Measurements from ENCODE around the gene NFX1.
"Not testable (repeated sequence)": the region's sequence is repeated elsewhere in the genome, so short reads cannot be mapped to it uniquely, and the experiment has no call there.

The NFX1 gene

DNA sequence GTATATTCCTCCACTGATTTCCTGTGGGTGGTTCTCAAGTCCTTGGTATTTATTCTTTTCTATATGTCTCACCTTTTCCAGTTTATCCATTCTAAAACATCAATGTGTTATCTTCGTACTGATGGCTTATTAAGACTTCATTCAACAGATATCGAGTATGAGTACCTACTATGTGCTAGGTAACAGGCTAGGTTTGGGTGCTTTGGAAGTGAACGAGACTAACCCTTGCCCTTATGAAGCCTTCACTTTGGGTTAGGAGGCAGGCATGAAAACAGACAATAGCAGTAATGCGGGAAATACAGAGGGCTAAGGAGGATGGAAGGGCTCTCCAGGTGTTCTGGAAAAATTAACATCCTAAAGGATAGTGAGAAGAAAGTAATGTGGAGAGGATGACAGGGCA lies 58.7 kb downstream of the NFX1 start:
- Histone ChIP-seq H3K4me3 (ENCODE audit: insufficient read depth, low read depth, low read length, poor library complexity, severe bottlenecking) (no peak overlapping the region), H3K36me3 (ENCODE audit: control insufficient read depth, insufficient read depth, low read length) (peaks cover 35% of the 10 kb centered on the region), H3K4me1 (ENCODE audit: control insufficient read depth, insufficient read depth, low read length, poor library complexity, severe bottlenecking) (no peaks in the 10 kb centered on the region), H3K27ac (ENCODE audit: insufficient read depth, low read length, poor library complexity, severe bottlenecking) (no peak overlapping the region), H3K9me3 (ENCODE audit: control insufficient read depth, low read length) (no peaks in the 10 kb centered on the region), H3K27me3 (replicated peaks; ENCODE audit: control insufficient read depth, insufficient read depth, low read length, poor library complexity, severe bottlenecking) (no peaks in the 10 kb centered on the region)
- DNase-seq = no peak

DNA sequence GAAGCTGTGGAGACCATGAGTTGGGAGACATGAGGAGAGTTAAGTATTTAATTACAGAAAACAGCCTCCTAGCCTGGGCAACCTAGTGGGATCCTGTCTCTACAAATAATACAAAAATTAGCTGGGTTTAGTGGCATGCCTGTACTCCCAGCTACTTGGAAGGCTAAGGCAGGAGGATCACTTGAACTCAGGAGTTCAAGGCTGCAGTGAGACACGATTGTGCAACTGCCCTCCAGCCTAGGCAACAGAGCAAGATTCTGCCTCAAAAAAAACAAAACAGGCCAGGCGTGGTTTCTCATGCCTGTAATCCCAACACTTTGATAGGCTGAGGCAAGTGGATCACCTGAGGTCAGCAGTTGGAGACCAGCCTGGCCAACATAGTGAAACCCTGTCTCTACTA lies 59.4 kb downstream of the NFX1 start:
- Histone ChIP-seq H3K27me3 (replicated peaks; ENCODE audit: control insufficient read depth, insufficient read depth, low read length, poor library complexity, severe bottlenecking) (no peaks in the 10 kb centered on the region), H3K9me3 (ENCODE audit: control insufficient read depth, low read length) (no peaks in the 10 kb centered on the region), H3K27ac (ENCODE audit: insufficient read depth, low read length, poor library complexity, severe bottlenecking) (no peak overlapping the region), H3K4me1 (ENCODE audit: control insufficient read depth, insufficient read depth, low read length, poor library complexity, severe bottlenecking) (no peaks in the 10 kb centered on the region), H3K36me3 (ENCODE audit: control insufficient read depth, insufficient read depth, low read length) (peaks cover 31% of the 10 kb centered on the region), H3K4me3 (ENCODE audit: insufficient read depth, low read depth, low read length, poor library complexity, severe bottlenecking) (no peak overlapping the region)
- no peak for DNase-seq

GRCh38 chr9:33350310-33350709 lies 60.0 kb downstream of the NFX1 start:
- Histone ChIP-seq H3K4me3 (ENCODE audit: insufficient read depth, low read depth, low read length, poor library complexity, severe bottlenecking) (no peak overlapping the region), H3K27ac (ENCODE audit: insufficient read depth, low read length, poor library complexity, severe bottlenecking) (no peak overlapping the region), H3K27me3 (replicated peaks; ENCODE audit: control insufficient read depth, insufficient read depth, low read length, poor library complexity, severe bottlenecking) (no peaks in the 10 kb centered on the region), H3K9me3 (ENCODE audit: control insufficient read depth, low read length) (no peaks in the 10 kb centered on the region), H3K36me3 (ENCODE audit: control insufficient read depth, insufficient read depth, low read length) (peaks cover 31% of the 10 kb centered on the region), H3K4me1 (ENCODE audit: control insufficient read depth, insufficient read depth, low read length, poor library complexity, severe bottlenecking) (no peaks in the 10 kb centered on the region)
- DNase-seq = no peak

DNA sequence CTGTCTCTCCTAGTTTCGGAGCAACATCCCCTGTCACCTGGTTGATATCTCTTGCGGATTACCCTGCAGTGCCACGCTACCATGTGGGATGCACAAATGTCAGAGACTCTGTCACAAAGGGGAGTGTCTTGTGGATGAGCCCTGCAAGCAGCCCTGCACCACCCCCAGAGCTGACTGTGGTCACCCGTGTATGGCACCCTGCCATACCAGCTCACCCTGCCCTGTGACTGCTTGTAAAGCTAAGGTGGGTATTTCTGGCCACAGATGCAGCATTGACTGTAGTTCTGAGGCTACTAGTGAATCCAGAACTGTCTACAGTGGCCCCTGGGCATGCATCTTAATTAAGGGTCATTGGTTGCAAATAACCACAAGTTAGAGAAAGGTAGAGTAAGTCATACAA lies 61.2 kb downstream of the NFX1 start:
- Histone ChIP-seq H3K9me3 (ENCODE audit: control insufficient read depth, low read length) (no peaks in the 10 kb centered on the region), H3K4me1 (ENCODE audit: control insufficient read depth, insufficient read depth, low read length, poor library complexity, severe bottlenecking) (no peaks in the 10 kb centered on the region), H3K4me3 (ENCODE audit: insufficient read depth, low read depth, low read length, poor library complexity, severe bottlenecking) (no peak overlapping the region), H3K27me3 (replicated peaks; ENCODE audit: control insufficient read depth, insufficient read depth, low read length, poor library complexity, severe bottlenecking) (no peaks in the 10 kb centered on the region), H3K27ac (ENCODE audit: insufficient read depth, low read length, poor library complexity, severe bottlenecking) (no peak overlapping the region), H3K36me3 (ENCODE audit: control insufficient read depth, insufficient read depth, low read length) (peaks cover 30% of the 10 kb centered on the region)
- DNase-seq = no peak

DNA sequence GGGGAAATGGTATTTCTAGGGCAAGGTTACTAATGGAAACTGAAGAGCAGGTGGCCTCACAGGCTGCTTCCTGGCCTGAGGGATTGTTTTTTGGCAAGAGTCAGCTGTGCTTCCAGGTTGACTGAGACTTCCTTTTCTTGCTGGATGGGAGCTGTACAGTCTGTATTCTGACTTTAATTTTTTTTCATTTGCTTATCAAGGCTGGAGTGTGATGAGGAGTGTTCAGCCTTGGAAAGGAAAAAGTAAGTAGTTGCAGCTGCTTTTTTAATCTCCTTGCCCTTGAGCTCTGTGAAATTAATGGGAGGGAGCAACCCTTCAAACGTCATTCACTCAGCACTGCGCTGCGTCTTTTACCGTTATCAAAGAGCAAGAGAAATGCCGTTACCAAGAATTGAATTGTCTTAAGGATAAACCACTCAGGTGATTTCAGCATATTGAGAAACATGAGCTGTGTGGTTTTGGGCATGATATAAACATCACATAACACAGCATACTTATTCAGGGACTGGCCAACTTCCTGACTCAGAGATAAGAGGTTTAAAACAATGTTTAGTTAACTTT lies 64.4 kb downstream of the NFX1 start:
- H3K27me3 ChIP-seq (replicated peaks; ENCODE audit: control insufficient read depth, insufficient read depth, low read length, poor library complexity, severe bottlenecking) = no peaks in the 10 kb centered on the region
- DNase-seq = no peak
- H3K4me1 ChIP-seq (ENCODE audit: control insufficient read depth, insufficient read depth, low read length, poor library complexity, severe bottlenecking) = no peaks in the 10 kb centered on the region
- H3K4me3 ChIP-seq (ENCODE audit: insufficient read depth, low read depth, low read length, poor library complexity, severe bottlenecking) = no peak overlapping the region
- H3K36me3 ChIP-seq (ENCODE audit: control insufficient read depth, insufficient read depth, low read length) = peaks cover 17% of the 10 kb centered on the region
- no peak overlapping the region for H3K27ac ChIP-seq (ENCODE audit: insufficient read depth, low read length, poor library complexity, severe bottlenecking)
- no peaks in the 10 kb centered on the region for H3K9me3 ChIP-seq (ENCODE audit: control insufficient read depth, low read length)

DNA sequence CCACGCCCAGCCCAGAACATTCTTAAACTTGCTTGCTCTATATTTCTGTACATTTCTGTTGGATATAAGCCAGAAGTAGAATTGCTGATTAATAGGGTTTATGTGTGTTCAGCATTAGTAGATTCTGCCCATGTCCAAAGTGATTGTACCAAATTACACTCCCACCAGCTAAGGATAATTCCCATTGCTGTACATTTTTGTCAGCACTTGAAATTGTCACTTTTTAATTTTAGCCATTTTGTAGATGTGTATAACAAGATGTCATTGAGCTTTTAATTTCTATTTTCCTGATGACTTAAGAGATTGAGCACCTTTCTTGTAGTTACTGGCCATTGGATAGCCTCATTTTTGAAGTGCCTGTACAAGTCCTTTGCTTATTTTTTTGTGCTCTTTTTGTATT lies 65.6 kb downstream of the NFX1 start:
- Histone ChIP-seq H3K4me3 (ENCODE audit: insufficient read depth, low read depth, low read length, poor library complexity, severe bottlenecking) (no peak overlapping the region), H3K36me3 (ENCODE audit: control insufficient read depth, insufficient read depth, low read length) (peaks cover 17% of the 10 kb centered on the region), H3K27ac (ENCODE audit: insufficient read depth, low read length, poor library complexity, severe bottlenecking) (no peak overlapping the region), H3K9me3 (ENCODE audit: control insufficient read depth, low read length) (no peaks in the 10 kb centered on the region), H3K27me3 (replicated peaks; ENCODE audit: control insufficient read depth, insufficient read depth, low read length, poor library complexity, severe bottlenecking) (no peaks in the 10 kb centered on the region), H3K4me1 (ENCODE audit: control insufficient read depth, insufficient read depth, low read length, poor library complexity, severe bottlenecking) (no peaks in the 10 kb centered on the region)
- DNase-seq = no peak

DNA sequence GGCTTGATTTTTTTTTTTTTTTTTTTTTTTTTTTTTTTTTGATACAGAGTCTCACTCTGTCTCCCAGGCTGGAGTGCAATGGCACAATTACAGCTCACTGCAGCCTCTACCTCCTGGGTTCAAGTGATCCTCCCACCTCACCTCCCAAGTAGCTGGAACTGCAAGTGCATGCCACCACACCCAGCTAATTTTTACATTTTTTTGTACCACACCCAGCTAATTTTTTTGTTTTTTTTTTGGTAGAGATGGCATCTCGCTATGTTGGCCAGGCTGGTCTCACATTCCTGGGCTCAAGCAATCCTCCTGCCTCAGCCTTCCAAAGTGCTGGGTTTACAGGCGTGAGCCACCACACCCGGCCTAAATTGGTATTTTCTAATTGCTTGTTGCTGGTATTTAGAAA lies 68.3 kb downstream of the NFX1 start:
- not testable (repeated sequence) for H3K27ac ChIP-seq (ENCODE audit: insufficient read depth, low read length, poor library complexity, severe bottlenecking); H3K27me3 ChIP-seq (replicated peaks; ENCODE audit: control insufficient read depth, insufficient read depth, low read length, poor library complexity, severe bottlenecking); DNase-seq; H3K4me3 ChIP-seq (ENCODE audit: insufficient read depth, low read depth, low read length, poor library complexity, severe bottlenecking); H3K9me3 ChIP-seq (ENCODE audit: control insufficient read depth, low read length); H3K4me1 ChIP-seq (ENCODE audit: control insufficient read depth, insufficient read depth, low read length, poor library complexity, severe bottlenecking)
- H3K36me3 ChIP-seq (ENCODE audit: control insufficient read depth, insufficient read depth, low read length) = peaks cover 10% of the 10 kb centered on the region

- H3K27ac ChIP-seq (ENCODE audit: insufficient read depth, low read length, poor library complexity, severe bottlenecking) = no peak overlapping the region
- H3K36me3 ChIP-seq (ENCODE audit: control insufficient read depth, insufficient read depth, low read length) = peaks cover 44% of the 10 kb centered on the region
- no peaks in the 10 kb centered on the region for H3K9me3 ChIP-seq (ENCODE audit: control insufficient read depth, low read length)
- no peak for DNase-seq
- H3K4me1 ChIP-seq (ENCODE audit: control insufficient read depth, insufficient read depth, low read length, poor library complexity, severe bottlenecking) = no peaks in the 10 kb centered on the region
- no peaks in the 10 kb centered on the region for H3K27me3 ChIP-seq (replicated peaks; ENCODE audit: control insufficient read depth, insufficient read depth, low read length, poor library complexity, severe bottlenecking)
- no peak overlapping the region for H3K4me3 ChIP-seq (ENCODE audit: insufficient read depth, low read depth, low read length, poor library complexity, severe bottlenecking)
Observed at GRCh38 chr9:33364127-33364526, 73.8 kb downstream of the NFX1 start.

- not testable (repeated sequence) for H3K4me1 ChIP-seq (ENCODE audit: control insufficient read depth, insufficient read depth, low read length, poor library complexity, severe bottlenecking); H3K27me3 ChIP-seq (replicated peaks; ENCODE audit: control insufficient read depth, insufficient read depth, low read length, poor library complexity, severe bottlenecking); H3K9me3 ChIP-seq (ENCODE audit: control insufficient read depth, low read length); H3K27ac ChIP-seq (ENCODE audit: insufficient read depth, low read length, poor library complexity, severe bottlenecking); DNase-seq; H3K4me3 ChIP-seq (ENCODE audit: insufficient read depth, low read depth, low read length, poor library complexity, severe bottlenecking)
- peaks cover 49% of the 10 kb centered on the region for H3K36me3 ChIP-seq (ENCODE audit: control insufficient read depth, insufficient read depth, low read length)
Observed at GRCh38 chr9:33364814-33365213, 74.5 kb downstream of the NFX1 start.

GRCh38 chr9:33366979-33367480 lies 76.7 kb downstream of the NFX1 start:
- Histone ChIP-seq H3K4me3 (ENCODE audit: insufficient read depth, low read depth, low read length, poor library complexity, severe bottlenecking) (no peak overlapping the region), H3K9me3 (ENCODE audit: control insufficient read depth, low read length) (no peaks in the 10 kb centered on the region), H3K36me3 (ENCODE audit: control insufficient read depth, insufficient read depth, low read length) (peaks cover 66% of the 10 kb centered on the region), H3K4me1 (ENCODE audit: control insufficient read depth, insufficient read depth, low read length, poor library complexity, severe bottlenecking) (no peaks in the 10 kb centered on the region), H3K27ac (ENCODE audit: insufficient read depth, low read length, poor library complexity, severe bottlenecking) (no peak overlapping the region), H3K27me3 (replicated peaks; ENCODE audit: control insufficient read depth, insufficient read depth, low read length, poor library complexity, severe bottlenecking) (no peaks in the 10 kb centered on the region)
- DNase-seq = no peak

Measured in effector memory CD4-positive, alpha-beta T cell (primary cell).